WTC11 (cell line): ENCODE results near the gene FASN.

Source experiments
- ZNF121 ChIP-seq: sonication (generic); formaldehyde crosslinking; IDR thresholded peaks from 2 replicates; pipeline ENCODE4 v1.8.0; 2023; ENCODE audit warnings: missing genetic modification reagents
- ZNF423 ChIP-seq: fragments of 250-450 bp; sonication (Bioruptor Pico); IDR thresholded peaks from 2 replicates; pipeline ENCODE4 v2.1.2; 2022; ENCODE audit warnings: mild to moderate bottlenecking, moderate library complexity
- TF ChIP-seq, protein P1 (sequence below): fragments of 200-600 bp; IDR thresholded peaks from 2 replicates; pipeline ENCODE4 v1.8.0; 2022; ENCODE audit warnings: antibody characterized with exemption
- TF ChIP-seq, protein P2 (sequence below): sonication (generic); formaldehyde crosslinking; IDR thresholded peaks from 2 replicates; pipeline ENCODE4 v1.8.0; 2022; ENCODE audit warnings: mild to moderate bottlenecking, missing genetic modification reagents

DNA sequence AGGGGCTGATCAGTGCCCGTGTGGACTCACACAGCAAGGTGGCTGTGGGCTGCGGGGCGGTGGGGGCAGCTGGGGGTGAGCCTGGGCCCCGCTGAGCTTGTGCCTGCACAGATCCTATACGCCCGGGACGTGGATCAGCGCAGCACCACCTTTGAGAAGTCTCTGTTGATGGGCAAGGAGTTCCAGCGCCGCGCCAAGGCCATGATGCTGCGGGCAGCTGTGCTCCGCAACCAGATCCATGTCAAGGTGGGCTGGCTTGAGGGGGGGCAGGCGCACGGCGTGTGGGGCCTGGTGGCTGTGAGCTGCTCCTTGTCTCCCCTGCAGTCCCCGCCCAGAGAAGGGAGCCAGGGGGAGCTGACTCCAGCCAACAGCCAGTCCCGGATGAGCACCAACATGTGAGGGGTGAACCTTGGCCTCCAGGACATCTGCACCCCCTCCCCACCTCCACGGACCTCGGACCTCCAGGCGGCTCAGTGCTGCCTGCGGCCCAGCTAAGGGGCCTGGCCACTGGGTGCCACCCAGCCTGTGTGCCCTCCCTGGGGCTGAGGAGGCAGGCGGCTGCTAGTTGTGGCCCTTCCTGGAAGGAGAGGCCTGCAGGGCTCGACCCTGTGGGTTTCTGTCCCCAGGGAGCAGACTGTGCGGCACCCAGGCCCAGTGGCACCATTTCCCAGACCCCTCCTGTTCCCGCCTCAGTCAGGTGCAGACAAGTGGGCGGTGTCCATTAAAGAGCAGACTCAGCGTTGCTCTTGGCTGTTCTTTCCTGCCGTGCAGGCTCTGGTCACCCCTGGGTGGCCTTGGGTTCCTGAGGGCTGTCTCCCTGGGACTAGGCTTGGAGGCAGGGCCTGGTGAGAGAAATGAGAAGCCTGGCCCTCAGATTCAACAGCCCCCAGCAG is 41.1 kb downstream of the FASN start:
- TF ChIP-seq ZNF121 (CRISPR knock-in tag) = no peak
- TF ChIP-seq, protein P1, sequence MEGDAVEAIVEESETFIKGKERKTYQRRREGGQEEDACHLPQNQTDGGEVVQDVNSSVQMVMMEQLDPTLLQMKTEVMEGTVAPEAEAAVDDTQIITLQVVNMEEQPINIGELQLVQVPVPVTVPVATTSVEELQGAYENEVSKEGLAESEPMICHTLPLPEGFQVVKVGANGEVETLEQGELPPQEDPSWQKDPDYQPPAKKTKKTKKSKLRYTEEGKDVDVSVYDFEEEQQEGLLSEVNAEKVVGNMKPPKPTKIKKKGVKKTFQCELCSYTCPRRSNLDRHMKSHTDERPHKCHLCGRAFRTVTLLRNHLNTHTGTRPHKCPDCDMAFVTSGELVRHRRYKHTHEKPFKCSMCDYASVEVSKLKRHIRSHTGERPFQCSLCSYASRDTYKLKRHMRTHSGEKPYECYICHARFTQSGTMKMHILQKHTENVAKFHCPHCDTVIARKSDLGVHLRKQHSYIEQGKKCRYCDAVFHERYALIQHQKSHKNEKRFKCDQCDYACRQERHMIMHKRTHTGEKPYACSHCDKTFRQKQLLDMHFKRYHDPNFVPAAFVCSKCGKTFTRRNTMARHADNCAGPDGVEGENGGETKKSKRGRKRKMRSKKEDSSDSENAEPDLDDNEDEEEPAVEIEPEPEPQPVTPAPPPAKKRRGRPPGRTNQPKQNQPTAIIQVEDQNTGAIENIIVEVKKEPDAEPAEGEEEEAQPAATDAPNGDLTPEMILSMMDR = no peak
- TF ChIP-seq, protein P2, sequence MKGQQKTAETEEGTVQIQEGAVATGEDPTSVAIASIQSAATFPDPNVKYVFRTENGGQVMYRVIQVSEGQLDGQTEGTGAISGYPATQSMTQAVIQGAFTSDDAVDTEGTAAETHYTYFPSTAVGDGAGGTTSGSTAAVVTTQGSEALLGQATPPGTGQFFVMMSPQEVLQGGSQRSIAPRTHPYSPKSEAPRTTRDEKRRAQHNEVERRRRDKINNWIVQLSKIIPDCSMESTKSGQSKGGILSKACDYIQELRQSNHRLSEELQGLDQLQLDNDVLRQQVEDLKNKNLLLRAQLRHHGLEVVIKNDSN (CRISPR knock-in tag) = no peak
- no peak for TF ChIP-seq ZNF423 (CRISPR knock-in tag)
